Astrocyte (in vitro differentiated cells and primary cell): ENCODE results near the gene ITGA1. TPM values are rescaled to one million over a fixed set of nuclear protein-coding genes. Genes with fewer than 3 reads are reported as not detected.

Experiments
- DNase-seq: peaks from one replicate; pipeline ENCODE4 v3.0.0-alpha.2; 2010; ENCODE audit warnings: low read depth
- FAIRE-seq: peaks from 2 replicates; lab custom pipeline; 2011; peaks lifted over from hg19 to GRCh38; lab: Jason Lieb, UNC
- H2AFZ ChIP-seq: 2 replicates; pipeline ENCODE4 v1.6.0; 2012; ENCODE audit warnings: low read depth, low read length, inconsistent platforms
- H3K27ac ChIP-seq: 2 replicates; pipeline ENCODE4 v1.5.1; 2011; ENCODE audit warnings: low read depth, low read length, inconsistent platforms
- H3K27me3 ChIP-seq: 2 replicates; pipeline ENCODE4 v1.6.0; 2011; ENCODE audit warnings: low read length, inconsistent platforms; ENCODE audit not compliant: insufficient read depth
- H3K36me3 ChIP-seq: 2 replicates; pipeline ENCODE4 v1.5.1; 2011; ENCODE audit warnings: low read length, inconsistent platforms; ENCODE audit not compliant: insufficient read depth
- H3K4me1 ChIP-seq: 2 replicates; pipeline ENCODE4 v1.5.1; 2011; ENCODE audit warnings: low read length, inconsistent platforms; ENCODE audit not compliant: insufficient read depth
- H3K4me2 ChIP-seq: 2 replicates; pipeline ENCODE4 v1.6.0; 2012; ENCODE audit warnings: low read length, inconsistent platforms
- H3K4me3 ChIP-seq: 2 replicates; pipeline ENCODE4 v1.5.1; 2011; ENCODE audit warnings: low read depth, mild to moderate bottlenecking, low read length, inconsistent platforms; ENCODE audit not compliant: insufficient read depth
- H3K79me2 ChIP-seq: 2 replicates; pipeline ENCODE4 v1.6.0; 2012; ENCODE audit warnings: mild to moderate bottlenecking, low read length, inconsistent platforms; ENCODE audit not compliant: insufficient read depth
- H3K9ac ChIP-seq: 2 replicates; pipeline ENCODE4 v1.6.0; 2012; ENCODE audit warnings: mild to moderate bottlenecking, low read length, inconsistent platforms
- H3K9me3 ChIP-seq: 2 replicates; pipeline ENCODE4 v1.5.1; 2012; ENCODE audit warnings: low read depth, mild to moderate bottlenecking, low read length, inconsistent platforms; ENCODE audit not compliant: insufficient read depth
- H4K20me1 ChIP-seq: 2 replicates; pipeline ENCODE4 v1.6.0; 2012; ENCODE audit warnings: low read length, inconsistent platforms; ENCODE audit not compliant: insufficient read depth
- H3K27ac Mint-ChIP-seq: one replicate; pipeline ENCODE4 v1.8.0; 2021; ENCODE audit warnings: mild to moderate bottlenecking, mixed read lengths; ENCODE audit not compliant: unreplicated experiment
- H3K27me3 Mint-ChIP-seq: one replicate; pipeline ENCODE4 v1.8.0; 2021; ENCODE audit warnings: low read depth, mixed read lengths; ENCODE audit not compliant: unreplicated experiment
- H3K36me3 Mint-ChIP-seq: one replicate; pipeline ENCODE4 v1.8.0; 2021; ENCODE audit warnings: low read depth, mixed read lengths; ENCODE audit not compliant: unreplicated experiment
- H3K4me1 Mint-ChIP-seq: one replicate; pipeline ENCODE4 v1.8.0; 2021; ENCODE audit warnings: low read depth, mixed read lengths; ENCODE audit not compliant: unreplicated experiment
- H3K4me3 Mint-ChIP-seq: one replicate; pipeline ENCODE4 v1.8.0; 2021; ENCODE audit warnings: mild to moderate bottlenecking, moderate library complexity, mixed read lengths; ENCODE audit not compliant: unreplicated experiment
- H3K9me3 Mint-ChIP-seq: one replicate; pipeline ENCODE4 v1.8.0; 2021; ENCODE audit warnings: mild to moderate bottlenecking, mixed read lengths; ENCODE audit not compliant: unreplicated experiment
- EZH2 ChIP-seq: IDR thresholded peaks from 2 replicates; pipeline ENCODE4 v1.6.1; 2012; ENCODE audit warnings: mild to moderate bottlenecking, low read length, inconsistent platforms; ENCODE audit not compliant: insufficient read depth
- total RNA-seq: library from RNA; stranded (reverse); gene quantifications from 2 replicates; pipeline ENCODE4 v1.2.1, GENCODE V29; 2021
- TF ChIP-seq, protein P1 (sequence below): IDR thresholded peaks from 2 replicates; pipeline ENCODE4 v1.5.1; 2011; ENCODE audit warnings: low read depth, mild to moderate bottlenecking, inconsistent platforms, low read length, moderate library complexity; ENCODE audit not compliant: insufficient read depth

The ITGA1 gene
- total RNA-seq, 1 donor from 2014 or later, result 73.7 TPM

DNA sequence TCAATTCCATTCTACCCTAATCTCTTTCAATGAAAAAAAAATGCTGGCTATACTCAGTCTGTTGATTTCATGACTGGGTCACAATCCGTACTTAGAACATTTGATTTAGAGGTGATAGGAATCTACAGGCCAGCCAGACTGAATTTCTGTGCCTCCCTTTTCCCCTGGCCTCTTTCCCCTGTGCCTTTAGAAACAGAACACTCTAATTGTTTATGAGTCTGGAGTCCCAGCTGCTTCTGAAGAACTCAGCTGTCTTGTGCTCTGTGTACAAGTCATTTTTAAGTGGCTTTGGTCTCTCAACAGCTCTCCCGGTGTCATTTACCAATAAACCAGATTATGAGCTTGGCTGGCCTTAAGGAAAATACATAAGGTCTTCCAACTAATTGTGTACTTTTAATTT lies 107.4 kb downstream of the ITGA1 start:
- H3K4me3 ChIP-seq, result no peak overlapping the region
- H3K4me3 Mint-ChIP-seq, result no peak overlapping the region
- no peak overlapping the region for H3K27ac Mint-ChIP-seq
- no peaks in the 10 kb centered on the region for H3K27me3 Mint-ChIP-seq
- no peak overlapping the region for H3K27ac ChIP-seq
- no peaks in the 10 kb centered on the region for H3K9me3 Mint-ChIP-seq
- no peaks in the 10 kb centered on the region for H3K9me3 ChIP-seq
- H3K27me3 ChIP-seq, result no peaks in the 10 kb centered on the region
- no peak overlapping the region for H2AFZ ChIP-seq
- TF ChIP-seq, protein P1, sequence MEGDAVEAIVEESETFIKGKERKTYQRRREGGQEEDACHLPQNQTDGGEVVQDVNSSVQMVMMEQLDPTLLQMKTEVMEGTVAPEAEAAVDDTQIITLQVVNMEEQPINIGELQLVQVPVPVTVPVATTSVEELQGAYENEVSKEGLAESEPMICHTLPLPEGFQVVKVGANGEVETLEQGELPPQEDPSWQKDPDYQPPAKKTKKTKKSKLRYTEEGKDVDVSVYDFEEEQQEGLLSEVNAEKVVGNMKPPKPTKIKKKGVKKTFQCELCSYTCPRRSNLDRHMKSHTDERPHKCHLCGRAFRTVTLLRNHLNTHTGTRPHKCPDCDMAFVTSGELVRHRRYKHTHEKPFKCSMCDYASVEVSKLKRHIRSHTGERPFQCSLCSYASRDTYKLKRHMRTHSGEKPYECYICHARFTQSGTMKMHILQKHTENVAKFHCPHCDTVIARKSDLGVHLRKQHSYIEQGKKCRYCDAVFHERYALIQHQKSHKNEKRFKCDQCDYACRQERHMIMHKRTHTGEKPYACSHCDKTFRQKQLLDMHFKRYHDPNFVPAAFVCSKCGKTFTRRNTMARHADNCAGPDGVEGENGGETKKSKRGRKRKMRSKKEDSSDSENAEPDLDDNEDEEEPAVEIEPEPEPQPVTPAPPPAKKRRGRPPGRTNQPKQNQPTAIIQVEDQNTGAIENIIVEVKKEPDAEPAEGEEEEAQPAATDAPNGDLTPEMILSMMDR, result no peak
- TF ChIP-seq EZH2, result no peak
- no peaks in the 10 kb centered on the region for H3K79me2 ChIP-seq
- no peaks in the 10 kb centered on the region for H4K20me1 ChIP-seq
- peaks cover 39% of the 10 kb centered on the region for H3K4me1 Mint-ChIP-seq
- no peak overlapping the region for H3K4me2 ChIP-seq
- H3K9ac ChIP-seq, result no peak overlapping the region
- FAIRE-seq, result no peak
- peaks cover 3% of the 10 kb centered on the region for H3K36me3 Mint-ChIP-seq
- no peaks in the 10 kb centered on the region for H3K36me3 ChIP-seq
- DNase-seq, result no peak
- peaks cover 5% of the 10 kb centered on the region for H3K4me1 ChIP-seq

DNA sequence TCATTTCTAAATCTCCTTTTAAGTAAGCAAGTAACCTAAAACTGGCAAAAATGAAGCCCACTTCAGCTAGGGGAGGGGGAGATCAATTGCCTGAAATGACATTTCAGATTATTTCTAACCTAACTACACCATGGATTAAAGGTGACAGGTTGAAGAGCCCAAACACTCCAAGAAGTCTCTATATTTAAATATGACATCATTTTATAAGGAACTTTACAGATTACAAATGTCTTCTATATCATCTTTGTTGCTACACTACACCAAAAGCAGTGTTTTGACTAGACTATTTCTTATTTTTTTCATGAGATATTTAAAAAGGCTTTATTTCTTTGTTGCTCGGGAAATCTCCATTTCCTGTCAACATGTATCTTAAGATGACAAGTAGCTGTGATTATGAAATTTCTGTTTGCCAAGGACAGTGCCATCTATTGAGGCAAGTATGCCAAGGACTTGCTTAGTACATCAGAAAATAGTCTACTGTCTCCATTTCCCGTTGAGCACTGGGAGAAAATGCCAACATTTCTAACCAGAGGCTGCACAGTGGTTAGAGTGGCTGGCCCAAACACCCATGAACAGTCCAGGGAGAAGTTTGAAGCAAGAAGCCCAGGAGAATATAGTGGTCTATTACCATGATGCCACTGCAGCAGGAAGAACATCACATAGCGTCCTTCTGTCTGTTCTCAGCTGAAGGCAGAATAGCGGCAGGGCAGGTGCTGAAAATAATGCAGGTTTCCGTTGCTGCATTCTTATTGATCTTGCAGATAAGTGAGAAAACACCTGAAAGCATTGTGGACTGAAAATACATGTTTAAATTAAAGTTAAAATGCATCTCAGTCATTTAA lies 108.1 kb downstream of the ITGA1 start:
- Histone ChIP-seq H4K20me1 (no peaks in the 10 kb centered on the region), H3K9ac (no peak overlapping the region), H3K27ac (no peak overlapping the region), H3K36me3 (no peaks in the 10 kb centered on the region), H2AFZ (no peak overlapping the region), H3K4me1 (peaks cover 5% of the 10 kb centered on the region), H3K4me2 (peak overlapping the region; percentile 13), H3K79me2 (no peaks in the 10 kb centered on the region), H3K27me3 (no peaks in the 10 kb centered on the region), H3K4me3 (no peak overlapping the region), H3K9me3 (no peaks in the 10 kb centered on the region)
- Mint-ChIP-seq H3K27ac (no peak overlapping the region), H3K4me3 (no peak overlapping the region), H3K4me1 (peaks cover 39% of the 10 kb centered on the region), H3K9me3 (no peaks in the 10 kb centered on the region), H3K36me3 (peaks cover 3% of the 10 kb centered on the region), H3K27me3 (no peaks in the 10 kb centered on the region)
- no peak for TF ChIP-seq EZH2
- TF ChIP-seq, protein P1, result no peak
- DNase-seq (no peak), FAIRE-seq (peak; percentile 73)
